HUES64 (cell line): ENCODE results near the gene DNAJC6. TPM values are rescaled to one million over a fixed set of nuclear protein-coding genes. Genes with fewer than 3 reads are reported as not detected.

Experiments
- H3K27ac ChIP-seq: 2 replicates; pipeline ENCODE4 v1.7.0; 2013; ENCODE audit warnings: low read depth, low read length, inconsistent platforms
- H3K27me3 ChIP-seq: 2 replicates; pipeline ENCODE4 v1.6.1; 2013; ENCODE audit warnings: mild to moderate bottlenecking, low read length; ENCODE audit not compliant: insufficient read depth
- H3K36me3 ChIP-seq: 2 replicates; pipeline ENCODE4 v1.6.1; 2013; ENCODE audit warnings: mild to moderate bottlenecking, low read length; ENCODE audit not compliant: insufficient read depth
- H3K4me1 ChIP-seq: 2 replicates; pipeline ENCODE4 v1.6.1; 2013; ENCODE audit warnings: mild to moderate bottlenecking, low read length, moderate library complexity; ENCODE audit not compliant: insufficient read depth
- H3K4me3 ChIP-seq: 2 replicates; pipeline ENCODE4 v1.5.1; 2013; ENCODE audit warnings: mild to moderate bottlenecking, low read length, moderate library complexity
- H3K9ac ChIP-seq: 2 replicates; pipeline ENCODE4 v1.6.1; 2013; ENCODE audit warnings: mild to moderate bottlenecking, low read depth, low read length
- H3K9me3 ChIP-seq: 2 replicates; pipeline ENCODE4 v1.6.1; 2013; ENCODE audit warnings: low read depth, low read length; ENCODE audit not compliant: insufficient read depth
- WGBS: fragments of 150-250, 120-280 bp; methylation state at CpG from one replicate; pipeline ENCODE4 v1.1.7; 2013; ENCODE audit warnings: missing lambda C conversion rate; 5-methylcytosine and 5-hydroxymethylcytosine counted together
- polyA plus RNA-seq, 2 experiments: library from polyadenylated mRNA; stranded (reverse); fragments of 50-300 nt; gene quantifications; one replicate each; pipeline ENCODE4 v1.2.3, GENCODE V29; 2013

DNAJC6 gene
- polyA plus RNA-seq (2013, experiment 1 of 2), result 1.9 TPM
- 3.7 TPM for polyA plus RNA-seq (2013, experiment 2 of 2)

DNA sequence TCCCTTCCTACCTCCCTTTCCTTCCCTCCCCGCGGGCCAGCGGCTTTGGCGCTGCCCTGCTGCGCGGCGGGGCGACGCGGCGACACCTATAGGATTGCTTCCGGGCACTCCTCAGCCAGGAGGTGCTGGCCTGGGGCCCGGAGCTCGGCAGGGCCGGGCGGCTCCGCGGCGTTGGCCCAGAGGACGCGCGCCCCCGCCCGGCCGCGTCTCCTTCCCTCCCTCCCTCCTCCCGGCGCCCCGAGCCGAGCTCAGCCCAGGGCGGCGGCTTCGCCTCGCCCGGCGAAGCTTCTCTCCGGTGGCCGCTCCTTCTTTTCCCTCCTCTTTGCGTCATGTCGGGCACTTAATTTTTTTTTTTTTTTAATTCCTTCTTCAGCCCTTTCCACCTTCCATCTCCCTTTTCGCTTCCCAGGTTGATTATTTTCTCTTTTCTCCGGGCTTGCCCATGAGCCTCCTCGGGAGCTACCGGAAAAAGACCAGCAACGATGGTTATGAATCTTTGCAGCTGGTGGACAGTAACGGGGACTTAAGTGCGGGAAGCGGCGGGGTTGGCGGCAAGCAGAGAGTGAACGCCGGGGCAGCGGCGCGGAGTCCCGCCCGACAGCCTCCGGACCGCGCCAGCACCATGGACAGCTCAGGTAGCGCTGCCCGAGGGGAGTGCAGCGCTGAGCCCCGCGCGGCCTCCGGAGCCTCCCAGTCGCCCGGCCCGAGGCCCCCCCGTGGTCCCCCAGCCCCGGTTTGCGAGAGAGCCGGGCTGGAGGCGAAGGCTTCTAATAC lies at the start of gene DNAJC6:
Gene DNAJC6, plus strand, starts transcription at position 240 of the 774 bp plus-strand sequence. Its CDS starts 203 bp downstream, at position 443.
- Histone ChIP-seq H3K4me1 (peaks cover 21% of the 10 kb centered on the region), H3K36me3 (no peaks in the 10 kb centered on the region), H3K27ac (peak within 1 kb of the TSS; percentile 78; the same call in 1 of the 2 replicates), H3K4me3 (peak within 1 kb of the TSS; percentile 72), H3K27me3 (peaks cover 17% of the 10 kb centered on the region), H3K9me3 (no peaks in the 10 kb centered on the region), H3K9ac (peak within 1 kb of the TSS; percentile 43)
- WGBS, result under 1% methylated on average over 75 of the region's 75 CpGs

DNA sequence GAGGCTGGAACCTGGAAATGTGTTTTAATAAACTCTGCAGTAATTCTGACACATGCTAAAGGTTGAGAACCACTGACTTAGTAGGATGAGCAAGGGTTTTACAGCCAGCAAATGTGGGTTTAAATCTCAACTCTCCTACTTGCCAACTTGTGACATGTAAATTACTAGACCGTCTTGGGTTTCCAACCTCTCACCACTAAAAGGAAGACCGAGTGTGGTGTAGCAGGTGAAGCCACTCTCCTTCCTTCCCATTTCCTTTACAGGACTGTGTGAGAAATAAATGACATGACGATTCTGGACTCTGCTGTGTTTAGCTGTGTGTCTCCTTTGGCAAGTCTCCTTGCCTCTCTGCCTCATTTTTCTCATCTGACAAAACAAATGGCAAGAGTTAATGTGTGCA lies 49.5 kb upstream of the DNAJC6 start:
- H3K27ac ChIP-seq, result no peak overlapping the region
- H3K27me3 ChIP-seq, result peaks cover 18% of the 10 kb centered on the region
- no peak overlapping the region for H3K4me3 ChIP-seq
- no peaks in the 10 kb centered on the region for H3K36me3 ChIP-seq
- 67% methylated on average over 3 of the region's 3 CpGs for WGBS
- H3K4me1 ChIP-seq, result peaks cover 23% of the 10 kb centered on the region
- H3K9me3 ChIP-seq, result no peaks in the 10 kb centered on the region
- no peak overlapping the region for H3K9ac ChIP-seq

- no peak overlapping the region for H3K9ac ChIP-seq
- no peaks in the 10 kb centered on the region for H3K9me3 ChIP-seq
- 89% methylated on average over 4 of the region's 4 CpGs for WGBS
Observed at GRCh38 chr1:65260851-65261473, 48.4 kb upstream of the DNAJC6 start.

DNA sequence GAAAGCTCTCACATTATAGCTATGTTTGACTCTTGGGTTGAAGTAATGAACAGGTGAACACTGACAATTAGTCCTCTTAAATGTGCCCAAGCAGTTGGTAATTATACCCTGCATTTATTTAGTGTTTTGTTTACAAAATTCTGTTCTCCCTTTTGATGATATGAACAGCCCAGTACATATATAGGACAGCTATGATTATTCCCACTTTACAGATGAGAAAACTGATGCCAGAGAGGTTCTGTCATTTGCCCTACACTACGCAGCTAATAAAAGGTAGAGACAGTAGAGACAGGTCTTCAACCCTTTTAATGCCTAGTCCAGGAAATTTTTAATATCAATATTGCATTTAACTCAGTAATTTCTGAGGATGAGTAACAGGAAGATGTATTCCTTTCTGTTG lies 46.1 kb upstream of the DNAJC6 start:
- H3K9ac ChIP-seq, result no peak overlapping the region
- H3K27me3 ChIP-seq, result peaks cover 19% of the 10 kb centered on the region
- no peaks in the 10 kb centered on the region for H3K36me3 ChIP-seq
- H3K9me3 ChIP-seq, result no peaks in the 10 kb centered on the region
- no peak overlapping the region for H3K27ac ChIP-seq
- 100% methylated on average over 1 of the region's 1 CpG for WGBS
- H3K4me3 ChIP-seq, result no peak overlapping the region
- peaks cover 32% of the 10 kb centered on the region for H3K4me1 ChIP-seq

More at GRCh38 chr1:65260851-65261473, 48.4 kb upstream of the DNAJC6 start:
- Histone ChIP-seq H3K4me3 (no peak overlapping the region), H3K4me1 (peaks cover 20% of the 10 kb centered on the region), H3K27me3 (peaks cover 6% of the 10 kb centered on the region; the same call in 1 of the 2 replicates), H3K27ac (no peak overlapping the region), H3K36me3 (no peaks in the 10 kb centered on the region)

GRCh38 chr1:65264197-65264929 lies 45.0 kb upstream of the DNAJC6 start:
- WGBS, result 10% methylated on average over 15 of the region's 15 CpGs
- Histone ChIP-seq H3K9ac (no peak overlapping the region), H3K36me3 (no peaks in the 10 kb centered on the region), H3K27me3 (peaks cover 19% of the 10 kb centered on the region), H3K9me3 (no peaks in the 10 kb centered on the region), H3K27ac (no peak overlapping the region), H3K4me3 (peak overlapping the region; percentile 67), H3K4me1 (peaks cover 33% of the 10 kb centered on the region)

DNA sequence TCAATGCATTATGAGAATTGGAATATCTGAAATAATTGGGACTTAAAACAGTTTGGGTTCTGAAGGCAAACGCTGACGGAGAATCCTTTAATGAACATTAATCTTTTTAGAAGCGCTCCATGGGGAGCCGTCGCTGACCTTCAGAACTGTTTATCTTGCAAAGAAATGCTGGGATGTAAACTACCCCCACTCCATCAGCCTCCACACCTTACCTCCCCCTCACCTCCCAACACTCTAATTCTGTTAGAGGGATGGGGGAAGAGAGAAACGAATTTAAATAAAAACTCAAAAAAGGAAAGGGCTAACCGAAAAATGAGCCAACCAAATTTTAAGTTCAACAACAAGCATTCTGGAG lies 44.1 kb upstream of the DNAJC6 start:
- Histone ChIP-seq H3K4me3 (peak overlapping the region; percentile 67), H3K9ac (no peak overlapping the region; the same call in 1 of the 2 replicates), H3K27ac (no peak overlapping the region), H3K9me3 (no peaks in the 10 kb centered on the region), H3K27me3 (peaks cover 19% of the 10 kb centered on the region), H3K36me3 (no peaks in the 10 kb centered on the region), H3K4me1 (peaks cover 24% of the 10 kb centered on the region)
- under 1% methylated on average over 6 of the region's 7 CpGs for WGBS

- WGBS, result under 1% methylated on average over 57 of the region's 59 CpGs
- Histone ChIP-seq H3K36me3 (no peaks in the 10 kb centered on the region), H3K27me3 (peaks cover 19% of the 10 kb centered on the region), H3K9ac (peak overlapping the region; percentile 78), H3K27ac (peak overlapping the region; percentile 37; the same call in 1 of the 2 replicates), H3K4me1 (peaks cover 21% of the 10 kb centered on the region), H3K4me3 (peak overlapping the region; percentile 67), H3K9me3 (no peaks in the 10 kb centered on the region)
Observed at GRCh38 chr1:65265651-65266351, 43.5 kb upstream of the DNAJC6 start.

DNA sequence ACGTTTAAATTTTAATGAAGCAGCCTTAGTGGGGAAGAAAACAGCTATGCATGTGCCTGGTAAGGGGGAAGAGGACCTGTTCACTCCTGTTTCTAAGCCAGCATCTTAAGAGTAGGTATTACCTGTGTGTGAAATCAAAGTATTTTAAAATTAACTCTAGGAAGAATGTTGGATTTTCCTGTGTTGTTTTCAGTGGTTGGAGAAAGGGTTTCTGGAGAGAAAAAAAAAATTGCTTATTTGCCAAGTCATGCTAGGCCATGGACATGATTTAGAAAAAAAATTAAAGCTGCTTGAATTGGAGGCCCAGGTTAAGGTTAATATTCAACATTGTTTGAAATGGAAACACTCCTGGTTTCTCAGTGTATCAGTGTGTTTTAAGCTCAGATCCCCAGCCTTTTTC lies 42.9 kb upstream of the DNAJC6 start:
- peaks cover 21% of the 10 kb centered on the region for H3K4me1 ChIP-seq
- H3K27ac ChIP-seq, result no peak overlapping the region
- H3K36me3 ChIP-seq, result no peaks in the 10 kb centered on the region
- no peak overlapping the region for H3K9ac ChIP-seq
- no peaks in the 10 kb centered on the region for H3K9me3 ChIP-seq
- H3K4me3 ChIP-seq, result peak overlapping the region; percentile 67
- H3K27me3 ChIP-seq, result peaks cover 19% of the 10 kb centered on the region
- WGBS, result 2% methylated on average over 1 of the region's 1 CpG

GRCh38 chr1:65267271-65267670 lies 42.1 kb upstream of the DNAJC6 start:
- WGBS, result 95% methylated on average over 4 of the region's 4 CpGs
- Histone ChIP-seq H3K4me3 (no peak overlapping the region), H3K9me3 (no peaks in the 10 kb centered on the region), H3K9ac (no peak overlapping the region), H3K27me3 (peaks cover 19% of the 10 kb centered on the region), H3K4me1 (peaks cover 21% of the 10 kb centered on the region), H3K36me3 (no peaks in the 10 kb centered on the region), H3K27ac (no peak overlapping the region)

GRCh38 chr1:65267683-65268082 lies 41.7 kb upstream of the DNAJC6 start:
- H3K4me1 ChIP-seq, result peaks cover 21% of the 10 kb centered on the region
- H3K27me3 ChIP-seq, result peaks cover 19% of the 10 kb centered on the region
- H3K27ac ChIP-seq, result no peak overlapping the region
- no peaks in the 10 kb centered on the region for H3K36me3 ChIP-seq
- no peak overlapping the region for H3K4me3 ChIP-seq
- no peaks in the 10 kb centered on the region for H3K9me3 ChIP-seq
- H3K9ac ChIP-seq, result no peak overlapping the region
- WGBS, result 43% methylated on average over 1 of the region's 1 CpG
